ENCODE results near the gene TTYH2. TPM values are rescaled to one million over a fixed set of nuclear protein-coding genes. Genes with fewer than 3 reads are reported as not detected.

TTYH2 gene
- total and polyA plus RNA-seq, 10 donors = 2.7 to 22.7 (median 17.7) TPM

DNA sequence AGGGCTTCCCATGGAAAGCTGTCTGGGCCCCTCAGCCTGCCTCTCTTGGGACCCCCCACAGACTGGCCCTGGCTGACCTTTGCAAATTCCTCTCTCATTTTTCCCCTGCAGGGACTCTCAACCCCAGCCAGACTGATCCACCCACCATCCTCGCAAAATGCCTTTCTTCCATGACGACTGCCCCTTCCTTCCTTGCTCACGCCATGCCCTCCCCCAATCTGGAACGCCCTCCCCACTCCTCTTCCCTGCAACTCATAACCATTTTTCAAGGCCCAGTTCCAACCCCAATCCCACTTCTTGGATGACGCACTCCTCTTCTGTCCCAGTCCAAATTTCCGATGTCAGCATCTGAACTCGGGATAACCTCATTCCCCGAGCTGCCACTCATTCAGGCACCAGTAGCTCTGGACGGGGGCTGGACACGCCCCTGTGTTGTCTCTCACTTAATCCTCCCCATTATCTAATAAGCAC, 59.4 kb downstream of the TTYH2 start:
- Histone ChIP-seq H3K4me1 (peaks cover 13 to 35% (median 19%) of the 10 kb centered on the region in 6 donors), H3K4me3 (no peak overlapping the region), H3K27me3 (replicated peaks in 1 of 7) (peaks cover 0 to 64% (median 3%) of the 10 kb centered on the region in 7 donors), H3K36me3 (no peaks in the 10 kb centered on the region), H3K9me3 (no peaks in the 10 kb centered on the region), H3K27ac (no peak overlapping the region)
- TF ChIP-seq, protein P1, sequence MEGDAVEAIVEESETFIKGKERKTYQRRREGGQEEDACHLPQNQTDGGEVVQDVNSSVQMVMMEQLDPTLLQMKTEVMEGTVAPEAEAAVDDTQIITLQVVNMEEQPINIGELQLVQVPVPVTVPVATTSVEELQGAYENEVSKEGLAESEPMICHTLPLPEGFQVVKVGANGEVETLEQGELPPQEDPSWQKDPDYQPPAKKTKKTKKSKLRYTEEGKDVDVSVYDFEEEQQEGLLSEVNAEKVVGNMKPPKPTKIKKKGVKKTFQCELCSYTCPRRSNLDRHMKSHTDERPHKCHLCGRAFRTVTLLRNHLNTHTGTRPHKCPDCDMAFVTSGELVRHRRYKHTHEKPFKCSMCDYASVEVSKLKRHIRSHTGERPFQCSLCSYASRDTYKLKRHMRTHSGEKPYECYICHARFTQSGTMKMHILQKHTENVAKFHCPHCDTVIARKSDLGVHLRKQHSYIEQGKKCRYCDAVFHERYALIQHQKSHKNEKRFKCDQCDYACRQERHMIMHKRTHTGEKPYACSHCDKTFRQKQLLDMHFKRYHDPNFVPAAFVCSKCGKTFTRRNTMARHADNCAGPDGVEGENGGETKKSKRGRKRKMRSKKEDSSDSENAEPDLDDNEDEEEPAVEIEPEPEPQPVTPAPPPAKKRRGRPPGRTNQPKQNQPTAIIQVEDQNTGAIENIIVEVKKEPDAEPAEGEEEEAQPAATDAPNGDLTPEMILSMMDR (IDR thresholded peaks at IDR 0.05 in 8 of 11, conservative IDR thresholded peaks at IDR 0.05 in 3 of 11) = no peak
- TF ChIP-seq POLR2A (IDR thresholded peaks at IDR 0.05) (no peak), POLR2AphosphoS5 (IDR thresholded peaks at IDR 0.05) (no peak)
- intact Hi-C loops (cut with DNase I; ENCODE audit: low total_unique reads) = no loop called here
- DNase-seq = no peak
- WGBS, 5 donors = 73 to 77% (median 76%) methylated on average over 9 to 10 of the region's 10 CpGs

DNA sequence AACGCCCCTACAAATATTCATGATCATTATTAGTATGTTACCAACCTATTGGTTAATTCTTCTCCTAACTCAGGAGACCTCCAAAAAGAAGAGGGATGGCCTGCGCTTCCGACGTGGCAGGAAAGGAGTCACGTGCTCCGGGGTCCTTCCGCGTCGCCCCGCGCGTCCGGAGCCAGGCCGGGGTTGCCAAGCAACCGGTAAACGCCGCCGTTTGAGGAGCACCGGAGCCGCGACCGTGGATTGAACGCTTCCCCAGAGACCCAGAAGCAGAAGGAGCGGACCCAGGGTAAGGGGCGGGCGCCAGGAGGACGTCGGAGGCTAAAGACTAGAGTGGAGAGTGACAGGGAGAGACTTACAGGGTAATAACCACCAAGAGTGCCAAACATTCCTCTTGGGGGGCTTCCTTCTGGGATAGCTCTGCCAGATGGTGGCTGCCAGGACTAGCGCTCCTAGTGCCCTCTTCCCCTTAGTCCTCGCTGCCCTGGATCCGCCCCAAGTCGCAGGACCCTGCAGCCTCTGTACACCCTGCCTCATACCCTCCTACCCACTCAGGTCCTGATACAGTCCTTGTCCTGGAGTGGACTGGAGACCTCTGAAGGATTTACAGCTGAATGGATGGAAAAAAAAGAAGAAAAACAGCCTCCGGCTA, 60.8 kb downstream of the TTYH2 start, which contains the start of gene DNAI2:
Gene DNAI2 (plus strand): TSS at position 175 of the 649 bp plus-strand sequence. CDS start 7,584 bp downstream, outside the sequence.
- H3K36me3 ChIP-seq = no peaks in the 10 kb centered on the region
- no peak for TF ChIP-seq POLR2A (IDR thresholded peaks at IDR 0.05)
- TF ChIP-seq POLR2AphosphoS5 (IDR thresholded peaks at IDR 0.05) = peak in 2 of 3 donors; percentile 44 to 58
- intact Hi-C loops (cut with DNase I; ENCODE audit: low total_unique reads) = no loop called here
- H3K27ac ChIP-seq = no peak within 1 kb of the TSS
- peak; percentile 82 for DNase-seq
- H3K4me1 ChIP-seq = peaks cover 13 to 35% (median 19%) of the 10 kb centered on the region in 6 donors
- no peaks in the 10 kb centered on the region for H3K9me3 ChIP-seq
- WGBS, 5 donors = 8 to 14% (median 8%) methylated on average over 30 to 33 of the region's 33 CpGs
- peak within 1 kb of the TSS in 2 of 8 donors; percentile 10 to 50 for H3K4me3 ChIP-seq
- peaks cover 0 to 50% (median 0%) of the 10 kb centered on the region in 7 donors for H3K27me3 ChIP-seq (replicated peaks in 1 of 7)

DNA sequence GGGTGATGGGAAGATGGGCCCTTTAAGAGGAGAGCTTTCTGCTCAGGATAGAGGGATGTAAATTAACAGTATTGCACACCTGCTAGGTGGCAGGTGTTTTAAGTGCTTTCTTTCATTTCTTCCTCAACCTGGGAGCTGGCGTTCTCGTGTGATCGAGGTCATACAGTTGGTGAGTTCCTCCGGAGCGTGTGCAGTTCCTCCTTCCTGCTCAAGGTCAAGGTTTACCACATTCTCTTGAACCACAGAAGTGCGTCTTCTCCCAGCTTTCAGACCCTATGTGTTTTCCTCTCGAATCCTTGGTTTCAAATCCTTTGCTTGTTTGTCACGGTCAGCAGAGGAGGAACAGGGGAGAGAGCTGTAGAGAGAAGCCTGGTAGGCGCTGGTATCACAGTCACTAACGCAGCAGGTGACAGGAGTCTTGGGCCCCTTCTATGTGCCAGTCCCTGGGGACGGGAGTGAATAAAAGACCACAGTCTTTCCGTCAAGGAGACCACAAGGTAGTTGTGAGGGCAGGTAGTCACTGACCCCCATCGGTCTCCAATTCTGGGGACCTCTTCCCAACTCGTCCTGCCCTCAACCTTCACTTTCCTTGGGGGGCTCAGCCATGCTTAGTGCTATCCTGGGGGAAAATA, 61.5 kb downstream of the TTYH2 start:
- intact Hi-C loops (cut with DNase I; ENCODE audit: low total_unique reads) = no loop called here
- WGBS, 5 donors = 34 to 45% (median 36%) methylated on average over 14 of the region's 14 CpGs
- Histone ChIP-seq H3K27me3 (replicated peaks in 1 of 7) (peaks cover 0 to 44% (median 0%) of the 10 kb centered on the region in 7 donors), H3K27ac (no peak overlapping the region), H3K4me3 (peak overlapping the region in 1 of 8 donors; percentile 50), H3K36me3 (no peaks in the 10 kb centered on the region), H3K4me1 (peaks cover 15 to 36% (median 20%) of the 10 kb centered on the region in 6 donors), H3K9me3 (no peaks in the 10 kb centered on the region)
- TF ChIP-seq POLR2A (IDR thresholded peaks at IDR 0.05) (no peak), POLR2AphosphoS5 (IDR thresholded peaks at IDR 0.05) (no peak)
- TF ChIP-seq, protein P1 (IDR thresholded peaks at IDR 0.05 in 8 of 11, conservative IDR thresholded peaks at IDR 0.05 in 3 of 11) = no peak
- DNase-seq = no peak

DNA sequence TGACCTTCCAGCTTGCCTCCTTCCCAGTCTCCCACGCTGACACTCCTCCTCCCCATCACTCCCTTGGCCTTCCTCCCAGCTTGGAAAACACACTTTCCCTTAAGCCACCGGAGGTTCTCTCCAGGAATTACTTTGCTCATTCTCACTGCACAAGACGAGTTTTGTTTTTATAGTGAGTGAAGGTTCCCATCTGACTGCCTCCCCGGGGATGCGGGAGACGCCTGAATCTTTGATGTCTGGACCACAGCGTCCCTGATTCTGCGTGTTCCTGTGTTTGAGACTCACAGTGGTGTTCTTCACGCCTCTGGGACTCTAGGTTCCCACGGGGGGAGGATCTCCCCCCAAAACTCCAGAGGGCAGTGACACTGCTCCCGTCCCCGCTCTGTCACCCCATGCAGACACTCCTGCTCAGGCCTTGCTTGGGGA, 62.7 kb downstream of the TTYH2 start:
- no peaks in the 10 kb centered on the region for H3K9me3 ChIP-seq
- peak overlapping the region in 7 of 8 donors; percentile 41 to 70 (median 52) for H3K27ac ChIP-seq
- DNase-seq = no peak
- H3K36me3 ChIP-seq = no peaks in the 10 kb centered on the region
- TF ChIP-seq POLR2AphosphoS5 (IDR thresholded peaks at IDR 0.05) = peak in 1 of 3 donors; percentile 55
- TF ChIP-seq, protein P1 (IDR thresholded peaks at IDR 0.05 in 8 of 11, conservative IDR thresholded peaks at IDR 0.05 in 3 of 11) = no peak
- intact Hi-C loops (cut with DNase I; ENCODE audit: low total_unique reads) = no loop called here
- H3K4me1 ChIP-seq = peaks cover 18 to 44% (median 27%) of the 10 kb centered on the region in 6 donors
- H3K4me3 ChIP-seq = no peak overlapping the region
- WGBS, 5 donors = 69 to 82% (median 71%) methylated on average over 12 of the region's 12 CpGs
- H3K27me3 ChIP-seq (replicated peaks in 1 of 7) = peaks cover 0 to 38% (median 0%) of the 10 kb centered on the region in 7 donors
